Keratinocyte (primary cell): ENCODE measurements around the gene PRPH2. TPM values are rescaled to one million over a fixed set of nuclear protein-coding genes. Genes with fewer than 3 reads are reported as not detected.

Source experiments
- DNase-seq: peaks from one replicate; pipeline ENCODE4 v3.0.0-alpha.2; 2011; ENCODE audit warnings: low read depth, missing footprints, low spot score
- FAIRE-seq: peaks from 2 replicates; lab custom pipeline; 2011; peaks lifted over from hg19 to GRCh38; lab: Jason Lieb, UNC
- H2AFZ ChIP-seq: 2 replicates; pipeline ENCODE4 v1.6.0; 2012; ENCODE audit warnings: low read length, control low read depth, inconsistent platforms; ENCODE audit not compliant: control insufficient read depth
- H3K27ac ChIP-seq: 2 replicates; pipeline ENCODE4 v1.5.1; 2011; ENCODE audit warnings: low read length; ENCODE audit not compliant: control insufficient read depth, insufficient read depth
- H3K27me3 ChIP-seq: 3 replicates; pipeline ENCODE4 v1.6.0; 2011; ENCODE audit warnings: low read length; ENCODE audit not compliant: control insufficient read depth, insufficient read depth; ENCODE audit errors: extremely low read depth
- H3K36me3 ChIP-seq, 2 experiments: 2 replicates in 1 of 2; 3 replicates in 1 of 2; pipeline ENCODE4 v1.5.1; 2011; ENCODE audit warnings: low read length in 2 of 2, mild to moderate bottlenecking in 1 of 2; ENCODE audit not compliant: control insufficient read depth in 2 of 2, insufficient read depth in 2 of 2; ENCODE audit errors: extremely low read depth in 1 of 2
- H3K4me1 ChIP-seq: 3 replicates; pipeline ENCODE4 v1.5.1; 2011; ENCODE audit warnings: low read length; ENCODE audit not compliant: control insufficient read depth, insufficient read depth; ENCODE audit errors: extremely low read depth
- H3K4me2 ChIP-seq: 3 replicates; pipeline ENCODE4 v1.6.0; 2011; ENCODE audit warnings: low read depth, low read length; ENCODE audit not compliant: control insufficient read depth, insufficient read depth; ENCODE audit errors: extremely low read depth
- H3K4me3 ChIP-seq, 3 experiments: fragments of 200-600 bp in 1 of 3; sonication (generic) in 1 of 3; 2 replicates in 2 of 3; 3 replicates in 1 of 3; pipeline ENCODE4 v1.5.1; 2011 to 2016; ENCODE audit warnings: low read length in 3 of 3, mild to moderate bottlenecking in 3 of 3, control low read depth in 2 of 3, inconsistent platforms in 1 of 3, low read depth in 1 of 3, mixed read lengths in 1 of 3, mixed run types in 1 of 3, moderate library complexity in 1 of 3; ENCODE audit not compliant: control insufficient read depth in 2 of 3, insufficient read depth in 2 of 3; ENCODE audit errors: extremely low read depth in 1 of 3
- H3K79me2 ChIP-seq: 2 replicates; pipeline ENCODE4 v1.6.0; 2012; ENCODE audit warnings: low read length; ENCODE audit not compliant: control insufficient read depth, insufficient read depth
- H3K9ac ChIP-seq: 3 replicates; pipeline ENCODE4 v1.6.0; 2011; ENCODE audit warnings: low read length; ENCODE audit not compliant: control insufficient read depth, insufficient read depth; ENCODE audit errors: extremely low read depth
- H3K9me1 ChIP-seq: 3 replicates; pipeline ENCODE4 v1.6.0; 2011; ENCODE audit warnings: low read length; ENCODE audit not compliant: control insufficient read depth, insufficient read depth; ENCODE audit errors: extremely low read depth
- H3K9me3 ChIP-seq: 2 replicates; pipeline ENCODE4 v1.5.1; 2012; ENCODE audit warnings: low read depth, low read length; ENCODE audit not compliant: control insufficient read depth
- H4K20me1 ChIP-seq: 3 replicates; pipeline ENCODE4 v1.6.0; 2011; ENCODE audit warnings: low read length; ENCODE audit not compliant: control insufficient read depth, insufficient read depth; ENCODE audit errors: extremely low read depth
- CTCF ChIP-seq, 3 experiments: IDR thresholded peaks in 1 of 3; conservative IDR thresholded peaks in 1 of 3; optimal IDR thresholded peaks in 1 of 3; 2 replicates in 2 of 3; 3 replicates in 1 of 3; pipeline versions ENCODE3 to v1.5.1; 2011; ENCODE audit warnings: low read length in 3 of 3, mild to moderate bottlenecking in 3 of 3, moderate library complexity in 2 of 3, control low read depth in 1 of 3, inconsistent platforms in 1 of 3; ENCODE audit not compliant: insufficient read depth in 2 of 3; ENCODE audit errors: extremely low read depth in 1 of 3
- EZH2 ChIP-seq: IDR thresholded peaks from one replicate; pipeline ENCODE4 v1.6.1; 2012; ENCODE audit warnings: inconsistent platforms, mild to moderate bottlenecking, low read length, moderate library complexity
- dilution Hi-C: fragments of 300-500 bp; cut with MboI; formaldehyde crosslinking; loops from one replicate; pipeline ENCODE4 v1.7.0; 2020; ENCODE audit warnings: low sequenced_read_pairs; ENCODE audit not compliant: extremely low pct_ligation_motif_present
- polyA plus RNA-seq, 5 experiments: library from polyadenylated mRNA; depleted of rRNA in 3 of 5; stranded (reverse) in 3 of 5; stranded (forward) in 1 of 5; unstranded in 1 of 5; fragments of >200 nt; gene quantifications; 1 replicate in 1 of 5; 2 replicates in 3 of 5; 3 replicates in 1 of 5; pipeline versions ENCODE4 v1.2.1 to v1.2.3, GENCODE V29; 2011 to 2012; ENCODE audit warnings: missing spikeins in 2 of 5, low read depth in 1 of 5, low replicate concordance in 1 of 5

Gene PRPH2
- polyA plus RNA-seq, 1 donor (not counting 4 experiments of a cell fraction or from before 2014, with no cell fraction given), result 0.01 TPM

DNA sequence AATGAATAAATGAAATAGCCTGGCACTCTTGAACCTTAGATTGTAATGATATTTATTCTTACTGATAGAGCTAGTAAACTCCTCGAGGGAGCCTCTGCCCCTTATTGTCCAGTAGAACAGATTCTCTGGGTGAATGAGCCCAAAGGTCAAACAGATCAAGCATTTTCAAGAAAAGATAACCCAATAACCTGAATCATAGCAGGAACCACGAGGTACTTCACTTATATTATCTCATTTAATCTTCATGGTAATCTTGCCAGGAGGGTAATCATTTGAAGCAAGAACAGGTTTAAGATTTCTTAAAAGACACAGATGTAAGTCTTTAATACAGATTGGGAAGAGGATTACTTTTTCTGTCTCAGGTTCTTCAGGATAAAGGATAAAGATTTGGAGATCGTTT, 40.6 kb upstream of the PRPH2 start:
- Histone ChIP-seq H3K27me3 (no peaks in the 10 kb centered on the region), H3K9me3 (no peaks in the 10 kb centered on the region), H3K27ac (no peak overlapping the region), H3K4me3 (no peak overlapping the region), H3K79me2 (no peaks in the 10 kb centered on the region), H2AFZ (no peak overlapping the region), H3K4me2 (no peak overlapping the region), H4K20me1 (no peaks in the 10 kb centered on the region), H3K9ac (no peak overlapping the region), H3K9me1 (no peaks in the 10 kb centered on the region), H3K4me1 (peaks cover 5% of the 10 kb centered on the region), H3K36me3 (peaks cover 0 to 2% of the 10 kb centered on the region in 2 experiments)
- FAIRE-seq (no peak), DNase-seq (no peak)
- TF ChIP-seq EZH2, result no peak
- TF ChIP-seq CTCF (optimal IDR thresholded peaks at IDR 0.05 in 1 of 3, IDR thresholded peaks at IDR 0.05 in 1 of 3, conservative IDR thresholded peaks at IDR 0.05 in 1 of 3; ENCODE audit: extremely low read depth in 1 of 3, insufficient read depth in 2 of 3, low read length in 3 of 3), result no peak
- dilution Hi-C loops, result no loop called here

DNA sequence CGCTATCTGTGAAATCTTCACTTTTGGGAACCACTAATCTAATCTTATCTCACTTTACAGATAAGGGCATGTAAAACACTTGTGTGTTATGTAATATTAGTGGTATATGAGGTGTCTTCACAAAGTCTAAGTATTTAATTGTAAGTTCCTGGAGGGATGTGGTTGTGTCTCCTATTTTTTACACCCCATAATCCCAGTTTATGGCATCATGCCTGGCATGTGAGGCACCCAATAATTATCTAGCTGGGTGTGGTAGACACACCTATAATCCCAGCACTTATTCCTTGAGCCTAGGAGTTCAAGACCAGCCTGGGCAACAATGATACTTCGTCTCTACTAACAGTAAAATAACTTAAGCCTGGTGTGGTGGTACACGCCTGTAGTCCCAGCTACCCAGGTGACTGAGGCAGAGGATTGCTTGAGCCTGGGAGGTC, 40.0 kb upstream of the PRPH2 start:
- no peak for FAIRE-seq
- no peaks in the 10 kb centered on the region for H4K20me1 ChIP-seq
- no peak for TF ChIP-seq EZH2

More for the DNA sequence above, 40.0 kb upstream of the PRPH2 start:
- peaks cover 0 to 2% of the 10 kb centered on the region in 2 experiments for H3K36me3 ChIP-seq
- H2AFZ ChIP-seq, result no peak overlapping the region
- no peak overlapping the region for H3K4me3 ChIP-seq
- H3K9me1 ChIP-seq, result no peaks in the 10 kb centered on the region
- dilution Hi-C loops, result no loop called here
- H3K9me3 ChIP-seq, result no peaks in the 10 kb centered on the region
- DNase-seq, result no peak
- H3K27me3 ChIP-seq, result no peaks in the 10 kb centered on the region
- no peak overlapping the region for H3K4me2 ChIP-seq
- H3K27ac ChIP-seq, result no peak overlapping the region
- H3K9ac ChIP-seq, result no peak overlapping the region
- H3K79me2 ChIP-seq, result no peaks in the 10 kb centered on the region
- H3K4me1 ChIP-seq, result peaks cover 5% of the 10 kb centered on the region
